ENCODE data around the gene SLC43A2.

DNA sequence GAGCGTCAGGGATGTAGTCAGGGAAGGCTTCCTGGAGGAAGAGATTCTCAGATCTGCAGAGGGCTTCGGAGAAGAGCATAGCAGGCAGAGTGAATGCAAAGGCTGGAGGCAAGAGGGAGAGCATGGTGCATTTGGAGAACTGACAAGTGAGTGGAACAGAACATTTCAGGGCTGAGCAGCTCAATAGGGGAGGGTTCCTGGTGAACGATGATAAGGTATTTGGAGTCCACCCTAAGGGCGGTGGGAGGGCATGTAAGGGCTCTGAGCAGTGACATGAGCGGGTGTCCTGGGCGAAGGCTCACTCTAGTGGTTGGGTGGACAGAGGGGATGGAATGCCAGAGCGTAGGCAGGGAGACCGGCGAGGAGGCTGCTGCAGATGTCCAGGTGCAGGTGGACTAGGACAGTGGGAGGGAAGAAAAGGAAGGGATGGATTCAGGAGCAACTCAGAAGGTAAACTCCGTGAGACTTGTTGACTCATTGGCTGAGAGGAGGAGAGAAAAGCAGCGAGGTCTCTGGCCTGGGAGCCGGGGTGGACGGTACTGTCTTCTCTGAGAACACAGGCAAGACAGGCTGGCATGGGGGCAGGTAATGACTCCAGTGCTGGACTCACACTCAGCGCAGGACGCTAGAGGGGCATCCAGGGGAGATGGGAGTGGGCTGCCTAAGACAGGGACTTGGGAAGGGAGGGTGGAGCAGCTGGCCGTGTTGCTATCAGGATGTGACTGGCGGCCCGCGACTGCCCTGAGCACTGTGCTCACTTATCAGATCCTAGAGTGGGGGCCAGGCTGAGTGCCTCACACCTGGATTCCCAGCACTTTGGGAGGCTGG is 64.6 kb downstream of the SLC43A2 start:
- no peak for TF ChIP-seq YY1 (IDR thresholded peaks at IDR 0.05; ENCODE audit: insufficient read depth, insufficient read length)
- no peak for TF ChIP-seq ZNF274 (IDR thresholded peaks at IDR 0.05; ENCODE audit: low read depth, low read length)
- TF ChIP-seq SUZ12 (IDR thresholded peaks at IDR 0.05; ENCODE audit: extremely low read depth, insufficient read depth, insufficient read length): no peak
